Amniotic stem cell (primary cell): ENCODE measurements around the gene ZNF19.
"Not testable (repeated sequence)": the region's sequence is repeated elsewhere in the genome, so short reads cannot be mapped to it uniquely, and the experiment has no call there.

Source experiments
- DNase-seq: peaks from one replicate; lab custom pipeline; 2025; lab: John Stamatoyannopoulos, UW

Gene ZNF19

DNA sequence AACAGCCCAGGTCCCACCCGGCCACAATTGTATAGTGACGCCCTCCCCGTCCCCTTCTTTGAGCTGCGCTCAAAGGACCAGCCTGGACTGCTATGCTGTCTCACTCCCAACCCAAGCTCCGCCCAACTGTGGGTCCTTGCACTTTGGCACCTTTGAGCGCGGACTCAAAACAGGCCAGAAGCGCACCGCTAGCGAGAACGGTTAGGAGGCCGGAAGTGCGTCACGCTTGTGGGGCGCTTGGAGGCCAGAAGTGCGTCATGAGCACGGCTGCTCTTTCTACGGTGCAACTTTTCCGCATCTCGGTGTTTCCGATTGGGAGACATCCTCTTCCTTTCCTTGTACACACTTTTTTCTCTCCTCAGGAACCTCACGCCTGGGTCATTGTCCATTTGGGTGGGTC lies at the start of gene ZNF19:
Gene ZNF19, minus strand, starts transcription at position 203 of the 400 bp plus-strand sequence. CDS start 7,210 bp downstream, outside the sequence.
- no peak for DNase-seq

DNA sequence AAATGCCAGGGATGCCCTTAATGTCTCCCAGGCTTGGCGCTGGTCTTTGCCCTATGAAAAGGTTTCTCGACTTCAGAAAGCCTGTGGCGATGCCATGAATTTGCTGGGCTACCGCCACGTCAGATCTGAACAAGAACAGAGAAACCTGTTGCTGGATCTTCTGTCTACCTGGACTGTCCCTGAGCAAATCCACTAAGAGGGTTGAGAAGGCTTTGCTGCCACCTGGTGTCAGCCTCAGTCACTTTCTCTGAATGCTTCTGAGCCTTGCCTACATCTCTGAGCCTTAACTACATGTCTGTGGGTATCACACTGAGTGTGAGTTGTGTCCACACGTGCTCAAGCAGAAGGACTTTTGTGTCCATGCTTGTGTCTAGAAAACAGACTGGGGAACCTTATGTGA lies 48.5 kb upstream of the ZNF19 start:
- DNase-seq = no peak

DNA sequence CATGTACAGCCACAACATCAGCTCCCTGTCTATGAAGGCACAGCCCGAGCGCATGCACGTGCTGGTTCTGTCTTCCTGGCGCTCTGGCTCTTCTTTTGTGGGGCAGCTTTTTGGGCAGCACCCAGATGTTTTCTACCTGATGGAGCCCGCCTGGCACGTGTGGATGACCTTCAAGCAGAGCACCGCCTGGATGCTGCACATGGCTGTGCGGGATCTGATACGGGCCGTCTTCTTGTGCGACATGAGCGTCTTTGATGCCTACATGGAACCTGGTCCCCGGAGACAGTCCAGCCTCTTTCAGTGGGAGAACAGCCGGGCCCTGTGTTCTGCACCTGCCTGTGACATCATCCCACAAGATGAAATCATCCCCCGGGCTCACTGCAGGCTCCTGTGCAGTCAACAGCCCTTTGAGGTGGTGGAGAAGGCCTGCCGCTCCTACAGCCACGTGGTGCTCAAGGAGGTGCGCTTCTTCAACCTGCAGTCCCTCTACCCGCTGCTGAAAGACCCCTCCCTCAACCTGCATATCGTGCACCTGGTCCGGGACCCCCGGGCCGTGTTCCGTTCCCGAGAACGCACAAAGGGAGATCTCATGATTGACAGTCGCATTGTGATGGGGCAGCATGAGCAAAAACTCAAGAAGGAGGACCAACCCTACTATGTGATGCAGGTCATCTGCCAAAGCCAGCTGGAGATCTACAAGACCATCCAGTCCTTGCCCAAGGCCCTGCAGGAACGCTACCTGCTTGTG lies 47.8 kb upstream of the ZNF19 start:
- no peak for DNase-seq

DNA sequence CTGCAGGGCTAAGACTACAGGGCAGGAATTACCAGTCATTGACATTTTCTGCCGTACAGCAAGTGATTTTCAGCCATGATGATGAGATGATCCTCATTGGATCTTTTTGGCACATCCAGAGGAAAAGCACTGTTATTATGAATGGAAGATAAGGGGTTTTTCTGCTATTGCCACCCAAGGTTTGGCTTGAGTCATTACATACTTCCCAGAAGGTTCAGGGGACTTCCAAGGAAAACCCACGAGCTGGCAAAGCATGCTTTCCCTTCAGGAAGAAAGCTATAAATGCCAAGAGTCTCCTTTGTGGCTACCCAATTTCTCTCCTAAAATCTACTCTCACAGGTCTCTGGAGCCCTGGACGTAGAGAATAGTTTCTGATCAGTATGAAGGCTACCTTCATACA lies 43.2 kb upstream of the ZNF19 start:
- DNase-seq = no peak

DNA sequence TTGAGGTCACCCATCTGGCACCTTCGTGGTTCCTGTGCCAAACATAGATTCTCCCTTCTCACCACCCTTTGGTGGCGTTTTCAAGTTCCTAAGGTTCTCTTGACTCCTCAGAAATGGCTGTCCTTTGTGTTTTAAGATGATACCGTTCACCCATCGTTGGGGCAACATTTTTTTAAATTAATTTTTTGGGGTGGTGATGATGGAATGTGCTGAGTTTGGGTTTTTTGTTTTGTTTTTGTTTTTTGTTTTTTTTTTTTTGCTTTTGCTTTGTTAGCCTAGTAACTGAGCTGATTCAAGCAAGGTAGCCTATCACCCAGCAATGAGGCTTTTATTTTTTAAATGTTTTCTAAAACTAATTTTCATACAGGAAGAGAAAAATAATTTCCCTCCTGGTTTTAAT lies 39.7 kb upstream of the ZNF19 start:
- DNase-seq = no peak

DNA sequence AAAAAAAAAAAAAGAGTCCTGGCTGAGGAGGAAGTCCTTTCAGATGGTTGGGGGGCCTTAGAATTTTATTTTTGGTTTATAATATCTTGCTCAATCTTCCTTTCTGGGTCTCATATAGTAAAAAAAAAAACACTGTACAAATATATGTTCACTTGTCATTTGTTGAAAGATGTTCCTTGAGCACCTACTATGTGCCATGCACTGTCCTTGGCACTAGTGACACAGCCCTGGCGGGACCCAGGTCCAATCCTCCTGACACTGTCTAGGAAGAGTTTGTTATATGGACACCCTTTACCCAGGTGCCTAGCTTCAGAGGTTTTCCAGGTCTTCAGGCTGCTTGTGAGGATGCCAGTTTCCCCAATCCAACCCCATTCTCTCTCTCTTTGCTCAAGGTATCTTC lies 39.1 kb upstream of the ZNF19 start:
- no peak for DNase-seq

DNA sequence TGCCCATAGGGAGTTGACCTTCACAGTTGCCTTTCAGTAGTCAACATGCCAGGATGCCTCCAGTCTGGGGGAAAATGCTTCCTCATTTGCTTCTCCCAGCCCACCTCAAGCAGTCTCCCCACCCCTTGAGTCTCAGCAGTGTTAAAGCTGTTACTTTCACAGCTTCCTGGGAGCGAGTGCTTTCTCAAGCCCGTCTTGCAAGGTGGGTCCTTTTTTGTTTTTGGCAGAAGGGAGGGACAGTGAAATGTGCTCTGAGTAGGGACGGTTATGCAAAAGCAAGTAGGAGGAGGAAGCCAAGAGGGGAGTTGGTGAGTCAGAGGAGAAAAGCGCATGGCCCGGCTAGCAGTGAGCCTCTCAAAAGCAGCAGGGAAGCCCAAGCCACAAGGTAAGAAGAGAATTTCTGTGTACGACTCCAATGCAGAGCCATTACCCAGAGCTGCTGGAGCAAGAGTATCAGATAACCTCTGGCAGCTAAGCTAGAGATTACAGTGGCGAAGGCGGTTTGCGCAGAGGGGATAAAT lies 37.0 kb upstream of the ZNF19 start, which contains the start of gene CHST4:
Gene CHST4, plus strand, starts transcription at position 316 of the 521 bp plus-strand sequence. CDS start 10,252 bp downstream, outside the sequence.
- DNase-seq = peak; percentile 28

DNA sequence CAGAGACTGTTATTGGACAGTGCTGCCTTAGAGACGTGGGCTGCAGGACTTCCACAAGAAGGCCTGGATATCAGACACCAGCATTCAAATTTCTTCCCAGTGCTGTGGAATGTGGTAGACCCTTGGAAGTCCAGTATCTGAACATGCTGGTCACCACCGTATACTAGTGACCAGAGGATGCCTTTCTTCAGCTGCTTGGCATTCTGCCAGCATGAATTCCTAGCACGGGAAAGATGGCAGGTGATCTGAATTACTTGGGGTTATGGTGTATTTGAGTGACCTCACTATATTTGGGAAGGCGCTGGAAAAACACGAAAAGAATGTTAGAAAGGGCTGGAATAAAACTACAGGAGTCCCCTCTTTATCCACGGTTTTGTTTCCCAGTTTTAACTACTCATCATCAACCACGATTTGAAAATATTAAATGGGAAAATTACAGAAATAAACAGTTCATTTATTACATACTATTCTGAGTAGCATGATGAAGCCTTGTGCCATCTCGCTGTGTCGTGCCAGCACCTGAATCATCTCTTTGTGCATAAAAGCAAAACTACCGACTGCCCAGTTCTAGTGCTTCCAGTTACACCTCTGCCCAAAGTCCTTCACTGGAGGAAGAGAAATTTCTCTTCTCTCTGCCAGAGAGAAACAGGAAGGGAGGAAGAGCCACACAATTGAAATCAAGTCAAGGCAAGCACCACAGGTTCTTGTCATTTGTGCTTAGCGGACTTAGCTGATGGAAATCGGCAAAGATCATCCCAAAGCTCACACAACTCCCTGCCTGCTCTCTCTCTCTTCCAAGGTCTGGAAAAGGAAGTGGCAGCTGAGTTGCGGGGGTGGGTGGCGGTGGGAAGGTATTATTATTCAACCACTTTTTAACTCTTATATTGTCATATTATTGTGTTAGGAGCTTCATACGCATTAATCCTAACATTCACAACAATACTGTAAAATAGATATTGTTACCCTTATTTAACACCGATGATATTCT lies 35.7 kb upstream of the ZNF19 start:
- DNase-seq = no peak

DNA sequence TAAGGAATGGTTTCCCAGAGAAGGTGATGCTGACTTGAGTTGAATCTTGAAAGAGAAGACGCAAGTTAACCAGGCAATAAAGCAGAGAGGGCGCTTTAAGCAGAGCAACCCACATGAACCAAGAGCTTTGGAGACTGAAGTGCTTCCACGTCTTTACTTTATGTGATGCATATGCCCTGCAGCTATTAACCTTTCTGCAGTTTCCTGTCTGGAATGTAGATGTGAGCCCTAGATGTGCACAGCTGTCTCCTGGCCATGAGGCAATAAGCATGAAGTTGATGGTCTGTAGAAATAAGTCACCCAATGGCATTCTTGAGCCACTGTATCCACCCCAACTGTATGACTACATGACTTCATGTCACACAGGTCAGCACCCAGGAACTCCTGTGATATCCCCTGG lies 31.4 kb upstream of the ZNF19 start:
- no peak for DNase-seq

DNA sequence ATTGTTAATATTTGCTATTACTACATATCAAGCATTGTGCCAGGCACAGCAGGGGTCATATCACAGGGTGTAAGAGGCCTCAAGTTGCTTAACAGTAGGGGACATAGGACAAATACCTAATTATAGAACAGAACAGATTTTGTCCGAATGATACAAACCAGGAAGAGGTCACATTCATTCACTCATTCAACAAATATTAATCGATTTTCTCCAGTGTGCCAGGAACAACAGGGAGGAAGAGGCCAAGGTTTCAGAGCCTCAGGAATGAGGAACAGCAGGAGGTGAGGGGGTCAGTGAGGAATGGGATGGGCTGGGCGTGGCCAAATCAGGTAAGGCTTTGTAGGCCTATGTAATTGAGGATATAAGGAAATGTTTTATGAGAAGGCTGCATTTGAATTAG lies 25.9 kb upstream of the ZNF19 start:
- no peak for DNase-seq

DNA sequence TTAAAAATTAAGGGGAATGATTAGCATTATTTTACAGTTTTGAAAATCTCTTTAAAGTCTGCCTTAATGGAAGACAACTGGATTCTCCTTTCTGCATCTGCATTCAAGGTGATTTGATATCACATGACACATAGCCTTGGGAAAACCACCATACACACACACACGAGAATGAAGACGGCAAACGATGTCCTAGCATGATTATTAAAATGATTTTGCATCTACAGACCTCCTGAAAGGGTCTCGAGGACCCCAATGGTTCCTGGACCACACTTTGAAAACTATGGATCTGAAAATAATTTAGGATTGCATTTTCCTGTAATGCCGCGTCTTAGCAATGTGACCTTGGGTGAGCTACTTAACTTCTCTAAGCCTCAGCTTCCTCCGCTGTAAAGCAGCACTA lies 25.4 kb upstream of the ZNF19 start:
- DNase-seq = no peak

DNA sequence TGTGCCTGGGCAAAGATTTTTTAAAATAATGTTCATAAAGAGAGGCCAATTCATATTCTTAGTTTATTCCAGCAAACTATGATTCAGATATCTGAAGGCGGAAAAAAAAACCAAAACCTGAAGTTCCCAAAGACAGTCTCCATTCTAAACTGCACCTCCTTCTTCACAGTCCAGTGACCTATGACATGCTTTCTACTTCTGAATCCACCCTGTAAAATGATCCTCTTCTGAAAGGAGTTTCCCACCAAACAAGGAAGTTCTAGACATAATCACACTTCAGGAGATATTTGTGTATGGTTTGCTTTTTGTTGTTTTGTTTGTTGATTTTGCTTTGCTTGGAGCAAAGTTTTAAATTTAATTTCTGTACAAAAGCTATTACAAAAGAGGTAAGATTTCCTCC lies 24.2 kb upstream of the ZNF19 start:
- DNase-seq = no peak

DNA sequence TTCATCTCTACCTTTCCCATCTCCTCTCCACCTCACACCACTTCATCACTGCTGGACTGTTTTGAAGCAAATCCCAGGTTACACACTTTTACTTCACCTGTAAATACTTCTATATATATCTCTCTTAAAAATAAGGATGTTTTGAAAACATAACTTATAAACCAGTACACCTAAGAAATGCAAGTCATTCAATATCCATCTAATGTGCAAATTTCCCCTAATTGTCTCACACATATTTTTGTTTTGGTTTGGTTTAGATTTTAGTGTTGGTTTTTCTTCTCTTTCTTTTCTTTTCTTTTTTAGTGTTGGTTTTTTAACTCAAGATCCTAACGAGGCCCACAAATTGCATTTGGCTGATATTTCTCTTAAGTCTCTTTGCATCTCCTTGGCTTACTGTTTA lies 17.9 kb upstream of the ZNF19 start:
- DNase-seq = no peak

DNA sequence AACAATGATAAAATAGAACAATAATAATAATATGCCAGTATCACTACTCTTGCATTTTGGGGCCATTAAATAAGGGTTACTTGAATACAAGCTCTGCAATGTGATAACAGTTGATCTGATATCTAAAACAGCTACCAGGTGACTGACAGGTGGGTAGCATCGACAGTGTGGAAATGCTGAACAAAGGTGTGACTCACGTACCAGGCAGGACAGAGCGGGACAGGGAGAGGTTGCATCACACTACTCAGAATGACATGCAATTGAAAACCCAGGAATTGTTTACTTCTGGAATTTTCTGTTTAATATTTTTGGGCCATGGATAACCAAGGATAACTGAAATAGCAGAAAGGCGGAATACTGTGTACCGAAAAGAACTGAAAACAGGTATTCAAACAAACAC lies 15.8 kb upstream of the ZNF19 start:
- DNase-seq = no peak

DNA sequence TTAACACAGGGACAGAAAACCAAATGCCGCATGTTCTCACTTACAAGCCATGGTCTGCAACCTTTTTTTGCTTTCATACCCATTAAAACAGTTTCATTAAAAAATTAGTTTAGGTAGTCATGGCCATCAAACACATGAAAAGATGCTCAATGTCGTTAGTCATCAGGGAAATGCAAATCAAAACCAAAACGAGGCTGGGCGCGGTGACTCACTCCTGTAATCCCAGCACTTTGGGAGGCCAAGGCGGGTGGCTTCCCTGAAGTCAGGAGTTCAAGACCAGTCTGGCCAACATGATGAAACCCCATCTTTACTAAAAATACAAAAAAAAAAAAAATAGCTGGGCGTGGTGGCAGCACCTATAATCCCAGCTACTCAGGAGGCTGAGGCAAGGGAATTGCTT lies 14.9 kb upstream of the ZNF19 start:
- DNase-seq = not testable (repeated sequence)

DNA sequence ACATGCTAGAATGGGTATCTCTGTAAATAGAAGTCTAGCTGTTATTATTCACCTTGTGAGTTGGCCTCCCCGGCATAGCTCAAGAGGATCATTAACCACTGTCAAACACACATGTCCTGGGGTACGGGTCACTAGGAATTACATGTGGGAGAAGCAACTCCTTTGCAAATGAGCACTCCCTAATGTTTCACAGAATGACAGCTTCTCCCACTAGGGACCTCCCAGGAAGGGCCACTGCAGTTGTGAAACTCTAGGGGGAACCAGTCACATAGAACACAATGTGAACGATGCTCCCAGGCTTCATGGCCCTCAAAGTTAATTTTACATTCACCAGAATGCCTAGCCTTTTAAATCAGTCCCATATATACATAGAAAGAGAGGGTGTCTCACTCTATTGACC lies 12.4 kb upstream of the ZNF19 start:
- no peak for DNase-seq

DNA sequence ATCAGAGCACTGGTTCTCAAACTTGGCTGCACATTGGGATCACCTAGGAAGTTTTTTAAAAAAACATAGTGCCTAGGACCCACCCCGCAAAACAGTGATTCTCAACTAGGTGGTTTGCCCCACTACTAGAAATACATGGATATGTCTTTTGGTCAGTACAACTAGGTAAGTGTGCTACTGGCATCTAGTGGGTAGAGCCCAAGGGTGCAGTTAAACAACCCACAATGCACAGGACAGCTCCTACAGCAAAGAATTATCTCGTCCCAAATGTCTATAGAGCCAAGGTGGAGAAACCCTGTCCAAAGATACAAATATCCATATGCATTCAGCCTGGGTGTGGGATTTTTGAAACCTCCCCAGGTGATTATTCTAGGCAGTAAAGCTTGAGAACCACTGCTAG lies 11.8 kb upstream of the ZNF19 start:
- no peak for DNase-seq

DNA sequence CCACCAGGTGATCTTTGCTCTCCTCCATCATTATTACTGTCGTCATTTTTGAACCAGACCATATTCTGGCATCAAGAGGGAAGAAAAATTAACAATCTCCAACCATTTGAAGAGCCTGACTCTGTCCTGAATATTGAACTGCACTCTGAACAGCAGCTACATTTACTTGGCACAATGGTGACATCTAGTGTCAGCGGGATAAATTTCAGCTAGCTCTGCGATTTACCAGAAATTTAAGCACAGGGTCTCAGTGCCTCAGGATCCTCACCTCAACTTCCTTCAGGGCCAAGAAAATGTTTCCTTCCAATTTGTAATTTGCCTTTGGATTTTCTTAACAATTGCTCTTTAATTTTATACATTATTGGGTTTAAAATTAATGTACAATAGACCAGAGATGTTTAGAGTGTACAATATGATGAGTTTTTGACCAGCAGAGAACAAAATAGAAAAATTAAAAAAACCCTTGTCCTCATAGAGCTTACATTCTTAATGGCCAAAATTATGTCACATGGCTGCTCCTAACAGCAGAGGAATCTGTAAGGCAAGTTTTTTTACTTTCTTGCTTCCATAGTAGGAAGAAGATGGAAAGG lies 10.7 kb upstream of the ZNF19 start:
- DNase-seq = no peak

DNA sequence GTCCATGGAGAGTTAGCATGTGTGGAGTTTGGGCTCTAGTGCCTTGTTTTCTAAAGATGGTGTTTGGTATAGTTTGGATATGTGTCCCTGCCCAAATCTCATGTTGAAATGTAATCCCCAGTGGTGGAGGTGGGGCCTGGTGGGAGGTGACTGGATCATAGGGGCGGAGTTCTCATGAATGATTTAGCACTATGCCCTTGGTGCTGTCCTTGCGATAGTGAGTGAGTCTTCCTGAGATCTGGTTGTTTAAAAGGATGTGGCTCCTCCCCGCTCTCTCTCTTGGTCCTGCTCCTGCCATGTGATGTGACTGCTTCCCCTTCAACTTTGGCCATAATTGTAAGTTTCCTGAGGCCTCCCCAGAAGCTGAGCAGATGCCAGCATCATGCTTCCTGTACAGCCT lies 8.9 kb upstream of the ZNF19 start:
- DNase-seq = no peak

DNA sequence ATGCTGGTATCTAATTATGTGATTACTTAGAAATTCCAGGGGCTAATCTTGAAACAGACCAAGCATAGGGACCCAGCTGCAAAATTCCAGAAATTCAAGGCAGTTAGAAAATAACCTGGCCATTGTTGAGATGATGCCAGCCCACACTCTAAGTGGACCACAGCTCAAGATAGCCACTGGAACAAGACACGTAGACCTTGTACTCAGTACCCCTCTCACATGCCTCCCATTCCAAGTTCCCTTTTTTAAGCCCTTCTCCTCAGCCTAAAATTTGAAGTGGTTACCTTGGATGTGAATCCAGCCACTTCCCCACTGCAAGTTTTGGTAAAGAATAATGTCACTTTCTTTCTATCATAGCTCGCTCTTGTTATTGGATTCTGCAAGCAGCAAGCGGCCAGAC lies 4.1 kb upstream of the ZNF19 start:
- no peak for DNase-seq

DNA sequence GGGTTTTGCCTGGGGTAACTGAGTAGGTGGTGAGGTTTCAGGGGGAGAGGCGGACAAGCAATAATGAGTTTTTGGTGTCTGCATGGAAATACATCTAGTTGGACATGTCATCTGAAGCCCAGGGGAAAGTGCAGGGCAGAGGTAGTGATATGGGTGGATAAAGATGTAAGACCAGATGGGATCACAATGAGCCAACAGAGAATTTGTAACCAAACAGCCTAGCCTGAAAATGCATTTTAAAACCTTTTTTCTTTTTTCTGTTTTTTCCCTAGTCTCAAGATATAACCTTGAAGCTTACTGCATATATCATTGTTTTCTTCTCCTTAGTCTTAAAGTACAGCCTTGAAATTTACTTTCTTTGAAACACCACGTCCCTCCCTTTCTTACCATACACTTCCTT lies 3.7 kb upstream of the ZNF19 start:
- no peak for DNase-seq

DNA sequence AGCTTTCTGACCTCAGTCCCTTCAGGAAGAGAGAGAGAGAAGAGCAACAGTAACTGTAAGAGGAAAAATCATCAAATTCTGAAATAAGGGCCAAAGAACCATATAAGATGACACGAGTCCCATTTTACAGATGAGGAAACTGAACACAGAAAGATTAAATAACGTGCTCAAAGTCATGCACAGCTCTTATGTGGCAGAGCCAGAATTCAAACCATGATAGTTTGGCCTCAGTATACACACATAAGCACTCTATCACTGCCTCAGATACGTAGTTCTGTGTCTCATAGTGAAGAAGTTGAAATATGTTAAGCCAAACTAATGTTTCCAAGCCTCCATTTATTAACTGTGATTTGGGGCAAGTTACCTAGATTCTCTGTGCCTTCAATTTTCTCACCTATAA lies 1.9 kb upstream of the ZNF19 start:
- no peak for DNase-seq
